ENCODE results near the gene MRPL20.

DNA sequence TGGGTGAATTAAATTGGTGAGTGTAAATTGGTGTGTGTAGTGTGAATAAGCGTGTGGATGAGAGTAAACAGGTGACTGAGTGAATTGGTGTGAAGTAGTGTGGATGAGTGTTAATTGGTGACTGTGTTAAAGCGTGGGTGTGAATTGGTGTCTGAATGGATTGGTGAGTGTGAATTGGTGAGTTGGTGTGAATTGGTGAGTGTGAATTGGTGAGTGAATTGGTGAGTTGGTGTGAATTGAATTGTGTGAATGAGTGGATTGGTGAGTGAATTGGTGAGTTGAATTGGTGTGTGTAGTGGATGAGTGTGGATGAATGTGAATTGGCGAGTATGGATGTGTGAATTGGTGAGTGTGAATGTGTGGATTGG lies 40.4 kb downstream of the MRPL20 start:
- TF ChIP-seq POLR2A (IDR thresholded peaks at IDR 0.05; ENCODE audit: low read depth, low read length) (no peak), EZH2 (IDR thresholded peaks at IDR 0.05; ENCODE audit: borderline replicate concordance, low read depth, low read length, severe bottlenecking) (no peak), POLR2AphosphoS5 (IDR thresholded peaks at IDR 0.05; ENCODE audit: insufficient read depth, low read depth, low read length) (no peak), JUN (IDR thresholded peaks at IDR 0.05; ENCODE audit: borderline replicate concordance, insufficient read depth, insufficient read length, low read depth) (no peak), GATA2 (IDR thresholded peaks at IDR 0.05; ENCODE audit: insufficient read depth, insufficient read length, low read depth, low read length) (no peak), MYC (IDR thresholded peaks at IDR 0.05; ENCODE audit: low read depth, low read length) (no peak)
- TF ChIP-seq, protein P1, sequence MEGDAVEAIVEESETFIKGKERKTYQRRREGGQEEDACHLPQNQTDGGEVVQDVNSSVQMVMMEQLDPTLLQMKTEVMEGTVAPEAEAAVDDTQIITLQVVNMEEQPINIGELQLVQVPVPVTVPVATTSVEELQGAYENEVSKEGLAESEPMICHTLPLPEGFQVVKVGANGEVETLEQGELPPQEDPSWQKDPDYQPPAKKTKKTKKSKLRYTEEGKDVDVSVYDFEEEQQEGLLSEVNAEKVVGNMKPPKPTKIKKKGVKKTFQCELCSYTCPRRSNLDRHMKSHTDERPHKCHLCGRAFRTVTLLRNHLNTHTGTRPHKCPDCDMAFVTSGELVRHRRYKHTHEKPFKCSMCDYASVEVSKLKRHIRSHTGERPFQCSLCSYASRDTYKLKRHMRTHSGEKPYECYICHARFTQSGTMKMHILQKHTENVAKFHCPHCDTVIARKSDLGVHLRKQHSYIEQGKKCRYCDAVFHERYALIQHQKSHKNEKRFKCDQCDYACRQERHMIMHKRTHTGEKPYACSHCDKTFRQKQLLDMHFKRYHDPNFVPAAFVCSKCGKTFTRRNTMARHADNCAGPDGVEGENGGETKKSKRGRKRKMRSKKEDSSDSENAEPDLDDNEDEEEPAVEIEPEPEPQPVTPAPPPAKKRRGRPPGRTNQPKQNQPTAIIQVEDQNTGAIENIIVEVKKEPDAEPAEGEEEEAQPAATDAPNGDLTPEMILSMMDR (IDR thresholded peaks at IDR 0.05; ENCODE audit: extremely low read depth in 1 of 2, insufficient read depth in 1 of 2, low read depth in 1 of 2, low read length in 2 of 2), result no peak
- TF ChIP-seq, protein P2, sequence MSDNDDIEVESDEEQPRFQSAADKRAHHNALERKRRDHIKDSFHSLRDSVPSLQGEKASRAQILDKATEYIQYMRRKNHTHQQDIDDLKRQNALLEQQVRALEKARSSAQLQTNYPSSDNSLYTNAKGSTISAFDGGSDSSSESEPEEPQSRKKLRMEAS (IDR thresholded peaks at IDR 0.05; ENCODE audit: insufficient read depth, insufficient read length), result no peak
